HepG2 (cell line): ENCODE data around the gene GCN1. TPM values are rescaled to one million over a fixed set of nuclear protein-coding genes. Genes with fewer than 3 reads are reported as not detected.

Experiments used
- AGO2 ChIP-seq: fragments of 200-400 bp; formaldehyde crosslinking; optimal IDR thresholded peaks from 2 replicates; pipeline ENCODE3; 2017; ENCODE audit warnings: mild to moderate bottlenecking, low read depth, low read length, moderate library complexity
- AHR ChIP-seq: IDR thresholded peaks from 2 replicates; pipeline ENCODE4 v1.6.1; 2018; ENCODE audit warnings: missing genetic modification reagents, missing compliant biosample characterization
- CEBPB ChIP-seq: IDR thresholded peaks from 2 replicates; pipeline ENCODE4 v1.6.1; 2011; ENCODE audit warnings: low read depth, low read length, improper control_type of control experiment, borderline replicate concordance
- GATA4 ChIP-seq: sonication (generic); IDR thresholded peaks from 2 replicates; pipeline ENCODE4 v1.6.1; 2016; ENCODE audit warnings: antibody characterized with exemption, low read depth, borderline replicate concordance
- HBP1 ChIP-seq: IDR thresholded peaks from 2 replicates; pipeline ENCODE4 v1.6.1; 2016; ENCODE audit warnings: low read depth, control low read depth
- HOMEZ ChIP-seq: IDR thresholded peaks from 2 replicates; pipeline ENCODE4 v1.6.1; 2016; ENCODE audit warnings: low read depth
- HOXA5 ChIP-seq: sonication (generic); formaldehyde crosslinking; IDR thresholded peaks from 2 replicates; pipeline ENCODE4 v1.4.0; 2020; ENCODE audit warnings: missing genetic modification reagents
- MIER3 ChIP-seq: IDR thresholded peaks from 2 replicates; pipeline ENCODE4 v1.6.1; 2016; ENCODE audit warnings: missing compliant biosample characterization, borderline replicate concordance
- MYPOP ChIP-seq: sonication (generic); formaldehyde crosslinking; IDR thresholded peaks from 2 replicates; pipeline ENCODE4 v1.8.1; 2023; ENCODE audit warnings: mild to moderate bottlenecking, moderate library complexity, missing genetic modification reagents
- PITX1 ChIP-seq: sonication (generic); formaldehyde crosslinking; IDR thresholded peaks from 2 replicates; pipeline ENCODE4 v1.5.1; 2020; ENCODE audit warnings: mild to moderate bottlenecking, missing genetic modification reagents
- REL ChIP-seq: sonication (generic); formaldehyde crosslinking; conservative IDR thresholded peaks from 2 replicates; pipeline ENCODE4 v1.8.0; 2022; ENCODE audit warnings: mild to moderate bottlenecking, missing genetic modification reagents, moderate library complexity
- RFX1 ChIP-seq: fragments of 450-650 bp; IDR thresholded peaks from 2 replicates; pipeline ENCODE4 v1.6.1; 2017
- ZNF235 ChIP-seq: sonication (generic); formaldehyde crosslinking; IDR thresholded peaks from 2 replicates; pipeline ENCODE4 v1.8.1; 2023; ENCODE audit warnings: mild to moderate bottlenecking, missing genetic modification reagents, borderline replicate concordance
- ZNF337 ChIP-seq: sonication (generic); formaldehyde crosslinking; IDR thresholded peaks from 2 replicates; pipeline ENCODE4 v1.5.1; 2020; ENCODE audit warnings: missing genetic modification reagents, low read depth, mild to moderate bottlenecking, borderline replicate concordance
- ZNF501 ChIP-seq: sonication (generic); formaldehyde crosslinking; IDR thresholded peaks from 2 replicates; pipeline ENCODE4 v1.5.1; 2020; ENCODE audit warnings: mild to moderate bottlenecking, moderate library complexity, missing genetic modification reagents
- ZNF615 ChIP-seq: sonication (generic); formaldehyde crosslinking; IDR thresholded peaks from 2 replicates; pipeline ENCODE4 v1.5.0; 2020; ENCODE audit warnings: mild to moderate bottlenecking, missing genetic modification reagents, borderline replicate concordance
- ZNF7 ChIP-seq: IDR thresholded peaks from 2 replicates; pipeline ENCODE4 v1.6.1; 2016; ENCODE audit warnings: missing biosample characterization, missing genetic modification reagents
- ZNF768 ChIP-seq: sonication (generic); formaldehyde crosslinking; IDR thresholded peaks from 2 replicates; pipeline ENCODE4 v1.4.0; 2020; ENCODE audit warnings: missing genetic modification reagents
- ZNF879 ChIP-seq: sonication (generic); formaldehyde crosslinking; IDR thresholded peaks from 2 replicates; pipeline ENCODE4 v1.8.1; 2023; ENCODE audit warnings: missing genetic modification reagents
- ZNF891 ChIP-seq: sonication (generic); formaldehyde crosslinking; IDR thresholded peaks from 2 replicates; pipeline ENCODE4 v1.5.0; 2020; ENCODE audit warnings: mild to moderate bottlenecking, missing genetic modification reagents
- polyA plus RNA-seq, 8 experiments: library from polyadenylated mRNA; depleted of rRNA in 3 of 8; stranded (reverse) in 7 of 8; unstranded in 1 of 8; fragments of >200 nt; fragmentation: Illumina TruSeq in 4 of 8; extraction: Trizol in 4 of 8; gene quantifications; 2 replicates each; pipeline versions ENCODE4 v1.2.1 to v1.2.3, GENCODE V29; 2011 to 2016; ENCODE audit warnings: low read depth in 4 of 8, missing spikeins in 1 of 8, mixed read lengths in 1 of 8; ENCODE audit not compliant: insufficient read depth in 1 of 8
- total RNA-seq, 5 experiments: library from RNA; depleted of rRNA; stranded (reverse); fragments of >200 nt; fragmentation: Illumina TruSeq; extraction: Trizol; gene quantifications; 2 replicates each; pipeline ENCODE4 v1.2.3, GENCODE V29; 2016; ENCODE audit warnings: low read depth in 1 of 5
- TF ChIP-seq, protein P1 (sequence below): sonication (generic); formaldehyde crosslinking; IDR thresholded peaks from 2 replicates; pipeline ENCODE4 v1.4.0; 2020; ENCODE audit warnings: mild to moderate bottlenecking, low read depth, missing genetic modification reagents
- TF ChIP-seq, protein P2 (sequence below): sonication (generic); formaldehyde crosslinking; IDR thresholded peaks from 2 replicates; pipeline ENCODE4 v1.8.0; 2022; ENCODE audit warnings: missing genetic modification reagents, mild to moderate bottlenecking, moderate library complexity, borderline replicate concordance

GCN1 gene
- total and polyA plus RNA-seq, 2 of the 13 experiments (the other 11 are each of a cell fraction or from before 2014, with no cell fraction given), result 58.2 to 83.0 TPM

DNA sequence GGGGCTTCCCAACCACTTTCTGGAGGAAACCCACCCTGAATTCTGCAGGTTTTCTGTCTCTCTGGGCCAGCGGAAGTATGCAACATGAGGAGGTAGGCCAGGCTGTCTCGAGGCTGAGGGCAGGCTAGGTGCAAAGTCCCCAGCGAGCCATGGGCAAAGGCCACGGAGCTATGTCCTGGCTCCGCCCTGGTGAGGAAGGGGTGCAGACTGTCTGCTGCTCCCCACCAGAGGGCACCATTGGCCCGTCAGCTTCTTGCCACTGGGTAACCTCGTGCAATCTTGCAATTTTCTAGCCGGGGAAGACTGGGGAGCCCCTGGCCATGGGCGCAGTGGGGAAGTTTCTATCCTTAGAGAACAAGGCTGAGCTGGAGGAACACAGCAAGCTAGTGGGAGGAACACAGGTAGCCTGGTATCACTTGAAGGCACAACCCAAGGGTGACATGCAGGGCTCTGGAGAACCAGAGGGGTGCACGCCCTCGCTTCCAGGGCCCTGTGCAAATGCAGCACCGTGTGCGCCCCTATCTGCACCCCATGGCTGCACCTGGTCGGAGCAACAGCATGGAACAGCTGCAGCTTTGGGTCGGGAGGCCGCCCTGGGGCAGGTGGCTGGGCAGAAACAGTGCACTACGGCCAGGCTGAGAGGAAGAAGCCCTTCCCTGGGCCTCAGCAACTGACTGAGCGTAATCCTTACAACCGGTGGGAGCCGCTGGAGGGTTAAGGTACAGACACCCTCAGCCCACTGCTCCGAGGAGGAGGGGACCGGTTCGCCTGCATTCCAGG lies 34.0 kb upstream of the GCN1 start (continued):
- TF ChIP-seq HOMEZ (peak; percentile 48; the same call in 1 of the 2 replicates), ZNF879 (CRISPR knock-in tag) (no peak; the same call in 1 of the 2 replicates), HBP1 (CRISPR knock-in tag) (peak; percentile 43; the same call in 1 of the 2 replicates), ZNF7 (peak; percentile 9; the same call in 1 of the 2 replicates), ZNF337 (CRISPR knock-in tag) (0 out of 2 replicates have a peak, but pooled peaks have one; percentile 86), MIER3 (CRISPR knock-in tag) (peak; percentile 88), AGO2 (peak; percentile 79), ZNF768 (CRISPR knock-in tag) (peak; percentile 20), CEBPB (no peak; the same call in 1 of the 2 replicates), ZNF501 (peak; percentile 92; the same call in 1 of the 2 replicates), REL (CRISPR knock-in tag) (peak; percentile 86), GATA4 (no peak), ZNF235 (CRISPR knock-in tag) (no peak), MYPOP (CRISPR knock-in tag) (peak; percentile 60; the same call in 1 of the 2 replicates), RFX1 (no peak), ZNF615 (no peak), AHR (CRISPR knock-in tag) (no peak), HOXA5 (CRISPR knock-in tag) (no peak), PITX1 (CRISPR knock-in tag) (peak; percentile 35; the same call in 1 of the 2 replicates), ZNF891 (CRISPR knock-in tag) (no peak)
- TF ChIP-seq, protein P1, sequence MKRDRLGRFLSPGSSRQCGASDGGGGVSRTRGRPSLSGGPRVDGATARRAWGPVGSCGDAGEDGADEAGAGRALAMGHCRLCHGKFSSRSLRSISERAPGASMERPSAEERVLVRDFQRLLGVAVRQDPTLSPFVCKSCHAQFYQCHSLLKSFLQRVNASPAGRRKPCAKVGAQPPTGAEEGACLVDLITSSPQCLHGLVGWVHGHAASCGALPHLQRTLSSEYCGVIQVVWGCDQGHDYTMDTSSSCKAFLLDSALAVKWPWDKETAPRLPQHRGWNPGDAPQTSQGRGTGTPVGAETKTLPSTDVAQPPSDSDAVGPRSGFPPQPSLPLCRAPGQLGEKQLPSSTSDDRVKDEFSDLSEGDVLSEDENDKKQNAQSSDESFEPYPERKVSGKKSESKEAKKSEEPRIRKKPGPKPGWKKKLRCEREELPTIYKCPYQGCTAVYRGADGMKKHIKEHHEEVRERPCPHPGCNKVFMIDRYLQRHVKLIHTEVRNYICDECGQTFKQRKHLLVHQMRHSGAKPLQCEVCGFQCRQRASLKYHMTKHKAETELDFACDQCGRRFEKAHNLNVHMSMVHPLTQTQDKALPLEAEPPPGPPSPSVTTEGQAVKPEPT (CRISPR knock-in tag), result no peak
- TF ChIP-seq, protein P2, sequence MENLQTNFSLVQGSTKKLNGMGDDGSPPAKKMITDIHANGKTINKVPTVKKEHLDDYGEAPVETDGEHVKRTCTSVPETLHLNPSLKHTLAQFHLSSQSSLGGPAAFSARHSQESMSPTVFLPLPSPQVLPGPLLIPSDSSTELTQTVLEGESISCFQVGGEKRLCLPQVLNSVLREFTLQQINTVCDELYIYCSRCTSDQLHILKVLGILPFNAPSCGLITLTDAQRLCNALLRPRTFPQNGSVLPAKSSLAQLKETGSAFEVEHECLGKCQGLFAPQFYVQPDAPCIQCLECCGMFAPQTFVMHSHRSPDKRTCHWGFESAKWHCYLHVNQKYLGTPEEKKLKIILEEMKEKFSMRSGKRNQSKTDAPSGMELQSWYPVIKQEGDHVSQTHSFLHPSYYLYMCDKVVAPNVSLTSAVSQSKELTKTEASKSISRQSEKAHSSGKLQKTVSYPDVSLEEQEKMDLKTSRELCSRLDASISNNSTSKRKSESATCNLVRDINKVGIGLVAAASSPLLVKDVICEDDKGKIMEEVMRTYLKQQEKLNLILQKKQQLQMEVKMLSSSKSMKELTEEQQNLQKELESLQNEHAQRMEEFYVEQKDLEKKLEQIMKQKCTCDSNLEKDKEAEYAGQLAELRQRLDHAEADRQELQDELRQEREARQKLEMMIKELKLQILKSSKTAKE, result peak; percentile 77
